ENCODE measurements around the gene RFX4.
A peak's percentile ranks its signal among the peaks of the same experiment; 100 is the strongest.

- TF ChIP-seq, protein P1, sequence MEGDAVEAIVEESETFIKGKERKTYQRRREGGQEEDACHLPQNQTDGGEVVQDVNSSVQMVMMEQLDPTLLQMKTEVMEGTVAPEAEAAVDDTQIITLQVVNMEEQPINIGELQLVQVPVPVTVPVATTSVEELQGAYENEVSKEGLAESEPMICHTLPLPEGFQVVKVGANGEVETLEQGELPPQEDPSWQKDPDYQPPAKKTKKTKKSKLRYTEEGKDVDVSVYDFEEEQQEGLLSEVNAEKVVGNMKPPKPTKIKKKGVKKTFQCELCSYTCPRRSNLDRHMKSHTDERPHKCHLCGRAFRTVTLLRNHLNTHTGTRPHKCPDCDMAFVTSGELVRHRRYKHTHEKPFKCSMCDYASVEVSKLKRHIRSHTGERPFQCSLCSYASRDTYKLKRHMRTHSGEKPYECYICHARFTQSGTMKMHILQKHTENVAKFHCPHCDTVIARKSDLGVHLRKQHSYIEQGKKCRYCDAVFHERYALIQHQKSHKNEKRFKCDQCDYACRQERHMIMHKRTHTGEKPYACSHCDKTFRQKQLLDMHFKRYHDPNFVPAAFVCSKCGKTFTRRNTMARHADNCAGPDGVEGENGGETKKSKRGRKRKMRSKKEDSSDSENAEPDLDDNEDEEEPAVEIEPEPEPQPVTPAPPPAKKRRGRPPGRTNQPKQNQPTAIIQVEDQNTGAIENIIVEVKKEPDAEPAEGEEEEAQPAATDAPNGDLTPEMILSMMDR (IDR thresholded peaks at IDR 0.05) = peak; percentile 14; the same call in 1 of the 2 replicates
- TF ChIP-seq, protein P2, sequence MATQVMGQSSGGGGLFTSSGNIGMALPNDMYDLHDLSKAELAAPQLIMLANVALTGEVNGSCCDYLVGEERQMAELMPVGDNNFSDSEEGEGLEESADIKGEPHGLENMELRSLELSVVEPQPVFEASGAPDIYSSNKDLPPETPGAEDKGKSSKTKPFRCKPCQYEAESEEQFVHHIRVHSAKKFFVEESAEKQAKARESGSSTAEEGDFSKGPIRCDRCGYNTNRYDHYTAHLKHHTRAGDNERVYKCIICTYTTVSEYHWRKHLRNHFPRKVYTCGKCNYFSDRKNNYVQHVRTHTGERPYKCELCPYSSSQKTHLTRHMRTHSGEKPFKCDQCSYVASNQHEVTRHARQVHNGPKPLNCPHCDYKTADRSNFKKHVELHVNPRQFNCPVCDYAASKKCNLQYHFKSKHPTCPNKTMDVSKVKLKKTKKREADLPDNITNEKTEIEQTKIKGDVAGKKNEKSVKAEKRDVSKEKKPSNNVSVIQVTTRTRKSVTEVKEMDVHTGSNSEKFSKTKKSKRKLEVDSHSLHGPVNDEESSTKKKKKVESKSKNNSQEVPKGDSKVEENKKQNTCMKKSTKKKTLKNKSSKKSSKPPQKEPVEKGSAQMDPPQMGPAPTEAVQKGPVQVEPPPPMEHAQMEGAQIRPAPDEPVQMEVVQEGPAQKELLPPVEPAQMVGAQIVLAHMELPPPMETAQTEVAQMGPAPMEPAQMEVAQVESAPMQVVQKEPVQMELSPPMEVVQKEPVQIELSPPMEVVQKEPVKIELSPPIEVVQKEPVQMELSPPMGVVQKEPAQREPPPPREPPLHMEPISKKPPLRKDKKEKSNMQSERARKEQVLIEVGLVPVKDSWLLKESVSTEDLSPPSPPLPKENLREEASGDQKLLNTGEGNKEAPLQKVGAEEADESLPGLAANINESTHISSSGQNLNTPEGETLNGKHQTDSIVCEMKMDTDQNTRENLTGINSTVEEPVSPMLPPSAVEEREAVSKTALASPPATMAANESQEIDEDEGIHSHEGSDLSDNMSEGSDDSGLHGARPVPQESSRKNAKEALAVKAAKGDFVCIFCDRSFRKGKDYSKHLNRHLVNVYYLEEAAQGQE (IDR thresholded peaks at IDR 0.05; ENCODE audit: insufficient read depth in 1 of 2, low read depth in 2 of 2, low read length in 1 of 2) = no peak
- TF ChIP-seq POLR2AphosphoS5 (IDR thresholded peaks at IDR 0.05; ENCODE audit: low read depth, low read length) (no peak), SIN3A (IDR thresholded peaks at IDR 0.05; ENCODE audit: borderline replicate concordance, insufficient read depth, low read depth, low read length) (no peak), TCF7L2 (IDR thresholded peaks at IDR 0.05; ENCODE audit: low read depth, low read length) (no peak)
Measured at GRCh38 chr12:106790020-106790419, 207.2 kb downstream of the RFX4 start.

Data from Panc1 (cell line).